ENCODE measurements around the gene DCDC1. TPM values are rescaled to one million over a fixed set of nuclear protein-coding genes. Genes with fewer than 3 reads are reported as not detected.

The DCDC1 gene
- total RNA-seq, 6 donors from 2014 or later = 0.11 to 25.2 (median 3.3) TPM

- TF ChIP-seq CTCF (IDR thresholded peaks at IDR 0.05) = no peak
- no peak for TF ChIP-seq POLR2A (IDR thresholded peaks at IDR 0.05)
- no peak for TF ChIP-seq POLR2AphosphoS5 (IDR thresholded peaks at IDR 0.05)
- ATAC-seq (ENCODE audit: low FRiP score in 2 of 2) (no peak), DNase-seq (no peak)
- Histone ChIP-seq H3K4me3 (no peak overlapping the region), H3K4me1 (no peaks in the 10 kb centered on the region), H3K27ac (no peak overlapping the region), H3K36me3 (no peaks in the 10 kb centered on the region), H3K27me3 (no peaks in the 10 kb centered on the region), H3K9me3 (no peaks in the 10 kb centered on the region)
- WGBS, 2 donors = 77 to 78% methylated on average over 4 of the region's 4 CpGs
Observed at GRCh38 chr11:30991376-30991775, 378.2 kb downstream of the DCDC1 start.

DNA sequence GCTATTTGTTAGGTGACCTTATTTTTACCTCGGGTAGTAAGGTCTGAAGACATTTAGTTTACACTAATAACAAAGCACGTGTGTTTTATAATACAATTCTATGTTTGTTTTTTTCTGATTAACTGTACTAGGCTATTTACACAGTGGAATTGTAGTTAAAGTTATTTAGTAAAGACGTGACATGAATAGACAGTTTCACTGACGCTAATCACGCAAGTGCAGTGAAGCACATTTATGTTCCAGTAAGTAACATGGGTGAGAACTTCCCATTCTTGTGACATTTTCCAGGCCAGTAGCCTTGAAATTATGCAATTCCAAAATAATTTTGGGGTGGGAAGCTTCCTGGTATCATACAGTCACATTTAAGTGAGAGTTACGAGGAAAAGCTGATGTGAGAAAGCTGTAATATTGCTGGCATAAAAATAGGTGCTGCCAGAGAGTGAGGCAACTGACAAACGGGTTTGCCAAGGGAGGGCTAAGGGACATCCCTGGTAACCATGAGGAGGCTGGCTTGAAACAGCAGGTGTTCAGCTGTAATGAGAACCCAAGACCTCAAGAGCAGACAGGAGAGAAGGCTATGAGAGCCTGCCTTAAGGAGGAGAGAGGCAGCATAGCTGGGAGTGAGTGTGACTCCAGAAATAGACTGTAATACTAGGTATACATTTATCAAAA, 378.8 kb downstream of the DCDC1 start:
- TF ChIP-seq CTCF (IDR thresholded peaks at IDR 0.05) (no peak), POLR2A (IDR thresholded peaks at IDR 0.05) (no peak), POLR2AphosphoS5 (IDR thresholded peaks at IDR 0.05) (no peak), EP300 (IDR thresholded peaks at IDR 0.05) (no peak)
- WGBS, 2 donors = 65 to 68% methylated on average over 7 of the region's 7 CpGs
- Histone ChIP-seq H3K9me3 (no peaks in the 10 kb centered on the region), H3K27me3 (no peaks in the 10 kb centered on the region), H3K4me1 (no peaks in the 10 kb centered on the region), H3K4me3 (no peak overlapping the region), H3K36me3 (no peaks in the 10 kb centered on the region), H3K27ac (no peak overlapping the region)
- ATAC-seq (ENCODE audit: low FRiP score in 2 of 2) (no peak), DNase-seq (no peak)

DNA sequence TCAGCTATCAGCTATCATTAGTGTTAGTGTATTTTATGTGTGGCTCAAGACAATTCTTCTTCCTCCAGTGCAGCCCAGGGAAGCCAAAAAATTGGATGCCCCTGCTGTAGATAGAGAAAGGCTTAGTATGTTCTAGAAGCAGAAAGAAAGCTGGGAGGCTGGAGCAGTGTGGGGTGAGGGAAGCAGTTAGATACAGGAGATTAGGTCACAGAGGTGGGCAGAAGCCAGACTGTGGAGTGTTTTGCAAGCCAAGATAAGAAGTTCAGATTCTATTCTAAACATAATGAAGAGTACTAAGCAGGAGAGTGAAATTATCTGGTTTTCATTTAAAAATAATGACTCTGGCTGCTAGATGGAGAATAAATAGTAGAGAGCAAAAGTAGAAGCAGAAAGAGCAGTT, 381.7 kb downstream of the DCDC1 start:
- H3K36me3 ChIP-seq = no peaks in the 10 kb centered on the region
- H3K27me3 ChIP-seq = no peaks in the 10 kb centered on the region
- no peaks in the 10 kb centered on the region for H3K4me1 ChIP-seq
- H3K4me3 ChIP-seq = no peak overlapping the region
- no peak for TF ChIP-seq POLR2AphosphoS5 (IDR thresholded peaks at IDR 0.05)
- TF ChIP-seq CTCF (IDR thresholded peaks at IDR 0.05) = no peak
- no peak for TF ChIP-seq EP300 (IDR thresholded peaks at IDR 0.05)
- no peak for TF ChIP-seq POLR2A (IDR thresholded peaks at IDR 0.05)
- H3K9me3 ChIP-seq = no peaks in the 10 kb centered on the region
- no peak for ATAC-seq (ENCODE audit: low FRiP score in 2 of 2)
- no peak for DNase-seq
- H3K27ac ChIP-seq = no peak overlapping the region

GRCh38 chr11:30985536-30985935, 384.0 kb downstream of the DCDC1 start:
- Histone ChIP-seq H3K9me3 (no peaks in the 10 kb centered on the region), H3K4me3 (no peak overlapping the region), H3K4me1 (no peaks in the 10 kb centered on the region), H3K36me3 (no peaks in the 10 kb centered on the region), H3K27ac (no peak overlapping the region), H3K27me3 (no peaks in the 10 kb centered on the region)
- DNase-seq = no peak
- no peak for TF ChIP-seq POLR2A (IDR thresholded peaks at IDR 0.05)
- TF ChIP-seq POLR2AphosphoS5 (IDR thresholded peaks at IDR 0.05) = no peak
- no peak for TF ChIP-seq EP300 (IDR thresholded peaks at IDR 0.05)
- no peak for TF ChIP-seq CTCF (IDR thresholded peaks at IDR 0.05)
- ATAC-seq (ENCODE audit: low FRiP score in 2 of 2) = no peak

- Histone ChIP-seq H3K9me3 (no peaks in the 10 kb centered on the region), H3K4me1 (no peaks in the 10 kb centered on the region), H3K27ac (no peak overlapping the region), H3K36me3 (no peaks in the 10 kb centered on the region), H3K4me3 (no peak overlapping the region), H3K27me3 (no peaks in the 10 kb centered on the region)
- DNase-seq (no peak), ATAC-seq (ENCODE audit: low FRiP score in 2 of 2) (no peak)
- TF ChIP-seq POLR2A (IDR thresholded peaks at IDR 0.05) = no peak
- TF ChIP-seq CTCF (IDR thresholded peaks at IDR 0.05) = no peak
- TF ChIP-seq EP300 (IDR thresholded peaks at IDR 0.05) = no peak
- no peak for TF ChIP-seq POLR2AphosphoS5 (IDR thresholded peaks at IDR 0.05)
- WGBS, 2 donors = 62 to 69% methylated on average over 3 of the region's 3 CpGs
Observed at GRCh38 chr11:30984827-30985226, 384.7 kb downstream of the DCDC1 start.
